Stomach smooth muscle (tissue), 2 donors: ENCODE measurements around the gene PARM1.

ENCODE experiments used
- H3K27ac ChIP-seq: one replicate; pipeline ENCODE4 v1.7.0; 2013; ENCODE audit warnings: mild to moderate bottlenecking, low read length, inconsistent platforms
- H3K27me3 ChIP-seq, 2 donors: one replicate each; pipeline ENCODE4 v1.7.0; 2013; ENCODE audit warnings: low read length in 2 of 2; ENCODE audit not compliant: insufficient read depth in 2 of 2, control insufficient read depth in 1 of 2
- H3K36me3 ChIP-seq, 2 donors: one replicate each; pipeline ENCODE4 v1.7.0; 2013; ENCODE audit warnings: low read length in 2 of 2; ENCODE audit not compliant: control insufficient read depth in 2 of 2, insufficient read depth in 2 of 2
- H3K4me1 ChIP-seq: one replicate; pipeline ENCODE4 v1.7.0; 2013; ENCODE audit warnings: low read length; ENCODE audit not compliant: control insufficient read depth, insufficient read depth
- H3K4me3 ChIP-seq, 2 donors: one replicate each; pipeline ENCODE4 v1.7.0; 2013; ENCODE audit warnings: low read length in 2 of 2
- H3K9ac ChIP-seq, 2 donors: one replicate each; pipeline ENCODE4 v1.7.0; 2013; ENCODE audit warnings: low read length in 2 of 2, mild to moderate bottlenecking in 1 of 2
- H3K9me3 ChIP-seq, 2 donors: one replicate each; pipeline ENCODE4 v1.7.0; 2013; ENCODE audit warnings: low read length in 2 of 2; ENCODE audit not compliant: control insufficient read depth in 2 of 2
- donor health status: healthy.
- donor health status: Pancreatic carcinoma.

PARM1 gene

DNA sequence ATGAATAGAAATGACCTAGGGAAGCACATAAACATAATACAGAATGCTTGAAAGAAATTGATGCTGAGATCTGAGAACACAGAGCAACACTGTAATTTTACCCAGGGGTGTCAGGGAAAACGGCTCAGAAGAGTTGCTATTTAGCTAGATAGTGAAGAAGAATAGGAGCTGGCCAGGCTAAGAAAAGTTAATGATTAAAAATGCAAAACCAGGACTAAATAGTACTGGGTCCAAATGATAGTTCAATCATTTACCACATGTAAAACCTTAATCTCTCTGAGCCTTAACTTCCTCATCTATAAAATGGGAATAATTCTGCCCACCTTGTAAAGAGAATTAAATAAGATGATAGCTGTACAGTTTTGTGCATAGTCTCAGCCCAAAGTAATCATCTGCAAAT, 97.1 kb downstream of the PARM1 start:
- Histone ChIP-seq H3K27ac (no peak overlapping the region), H3K9ac (no peak overlapping the region), H3K9me3 (no peaks in the 10 kb centered on the region), H3K4me3 (no peak overlapping the region), H3K4me1 (no peaks in the 10 kb centered on the region), H3K36me3 (no peaks in the 10 kb centered on the region), H3K27me3 (no peaks in the 10 kb centered on the region)

DNA sequence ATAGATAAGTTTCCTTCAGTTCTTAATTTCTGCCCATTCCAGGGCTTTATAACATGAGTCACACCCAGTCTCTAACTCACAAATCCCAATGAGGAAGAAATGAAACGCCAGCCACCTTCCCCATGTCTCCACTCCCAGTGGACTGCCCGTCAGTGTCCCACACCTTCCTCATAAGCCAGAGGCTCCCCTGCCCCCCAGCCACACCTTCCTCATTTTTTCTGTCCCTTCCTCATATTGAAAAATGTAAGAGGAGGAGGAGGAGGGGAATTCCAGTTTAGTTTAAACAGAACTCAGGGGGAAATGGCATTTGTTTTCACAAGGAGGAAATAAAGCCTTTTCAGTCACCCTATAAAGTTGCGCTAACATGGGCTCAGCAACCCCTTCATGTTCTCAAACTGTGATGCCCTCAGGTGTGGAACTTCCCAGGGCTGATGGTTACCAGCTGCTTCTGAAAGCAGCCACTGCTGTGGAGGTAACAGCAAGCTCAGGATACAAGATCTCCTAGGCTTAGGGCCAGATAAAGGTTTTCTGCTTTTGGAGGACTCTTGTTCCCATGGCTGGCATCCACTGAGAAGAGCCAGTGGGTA, 97.8 kb downstream of the PARM1 start:
- H3K36me3 ChIP-seq = no peaks in the 10 kb centered on the region
- no peak overlapping the region for H3K4me3 ChIP-seq
- H3K27ac ChIP-seq = no peak overlapping the region
- no peaks in the 10 kb centered on the region for H3K27me3 ChIP-seq
- H3K9ac ChIP-seq = no peak overlapping the region
- H3K4me1 ChIP-seq = no peaks in the 10 kb centered on the region
- no peaks in the 10 kb centered on the region for H3K9me3 ChIP-seq

DNA sequence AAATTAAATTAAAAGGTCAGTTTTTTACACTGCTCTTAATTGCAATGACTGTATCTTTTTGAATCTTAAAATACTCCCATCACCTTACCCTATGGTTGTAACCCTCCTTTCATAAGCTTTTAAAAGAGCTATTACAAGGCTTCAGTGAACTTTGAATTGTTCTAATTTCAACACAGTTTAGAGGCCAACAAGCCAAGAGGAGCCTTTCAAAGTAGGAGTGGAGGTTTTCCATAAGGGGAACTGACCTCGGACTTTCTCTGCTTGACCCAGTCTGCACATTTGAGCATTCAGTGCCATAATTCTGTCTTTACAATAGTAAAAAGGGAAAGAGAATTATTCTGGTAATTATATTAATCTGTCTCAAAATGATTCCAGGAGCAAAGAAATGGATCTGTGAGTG, 98.9 kb downstream of the PARM1 start:
- Histone ChIP-seq H3K36me3 (no peaks in the 10 kb centered on the region), H3K4me3 (no peak overlapping the region), H3K27me3 (no peaks in the 10 kb centered on the region), H3K9me3 (no peaks in the 10 kb centered on the region), H3K4me1 (no peaks in the 10 kb centered on the region), H3K27ac (no peak overlapping the region), H3K9ac (no peak overlapping the region)

DNA sequence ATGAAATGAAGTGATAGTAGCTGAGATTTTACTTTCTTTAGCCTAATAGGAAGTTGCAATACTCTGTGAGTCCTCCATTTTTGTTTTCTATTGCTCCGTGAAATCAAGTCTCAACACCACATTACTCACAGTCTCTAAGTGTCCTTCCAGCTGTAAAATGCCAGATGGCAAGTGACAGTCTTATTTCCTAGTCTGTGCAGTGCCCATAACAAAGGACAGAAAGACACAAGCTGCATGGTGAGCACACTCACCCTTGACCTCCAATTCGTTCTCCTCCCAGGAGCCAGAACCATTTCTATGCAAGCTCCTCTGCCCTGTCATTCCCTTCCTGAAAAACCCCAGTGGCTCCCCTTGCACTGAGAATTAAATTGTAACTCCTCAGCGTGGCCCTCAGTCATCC, 101.6 kb downstream of the PARM1 start:
- Histone ChIP-seq H3K9me3 (no peaks in the 10 kb centered on the region), H3K27me3 (no peaks in the 10 kb centered on the region)

DNA sequence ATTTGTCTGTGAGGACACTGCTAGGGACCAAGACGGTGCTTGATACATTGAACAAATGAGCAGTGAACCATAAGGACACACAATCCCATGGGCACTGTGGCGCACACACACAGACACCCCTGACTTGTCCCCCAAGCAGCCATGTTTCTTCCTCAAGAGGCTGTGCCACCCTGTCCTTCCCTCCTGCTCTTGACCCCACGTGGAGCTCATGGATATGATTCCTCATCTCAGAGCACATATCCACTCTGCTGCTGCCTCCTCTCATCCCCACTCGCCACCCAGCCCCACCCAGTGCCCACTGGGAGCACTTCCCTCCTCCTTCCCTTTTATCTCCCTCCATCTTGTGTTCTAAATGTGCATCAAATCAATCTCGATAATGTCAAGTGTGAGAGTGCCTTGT, 102.4 kb downstream of the PARM1 start:
- H3K4me3 ChIP-seq = no peak overlapping the region
- H3K27ac ChIP-seq = no peak overlapping the region
- no peaks in the 10 kb centered on the region for H3K36me3 ChIP-seq

More for the DNA sequence above, 101.6 kb downstream of the PARM1 start:
- Histone ChIP-seq H3K9ac (no peak overlapping the region), H3K4me1 (no peaks in the 10 kb centered on the region), H3K4me3 (no peak overlapping the region), H3K27ac (no peak overlapping the region), H3K36me3 (no peaks in the 10 kb centered on the region)

DNA sequence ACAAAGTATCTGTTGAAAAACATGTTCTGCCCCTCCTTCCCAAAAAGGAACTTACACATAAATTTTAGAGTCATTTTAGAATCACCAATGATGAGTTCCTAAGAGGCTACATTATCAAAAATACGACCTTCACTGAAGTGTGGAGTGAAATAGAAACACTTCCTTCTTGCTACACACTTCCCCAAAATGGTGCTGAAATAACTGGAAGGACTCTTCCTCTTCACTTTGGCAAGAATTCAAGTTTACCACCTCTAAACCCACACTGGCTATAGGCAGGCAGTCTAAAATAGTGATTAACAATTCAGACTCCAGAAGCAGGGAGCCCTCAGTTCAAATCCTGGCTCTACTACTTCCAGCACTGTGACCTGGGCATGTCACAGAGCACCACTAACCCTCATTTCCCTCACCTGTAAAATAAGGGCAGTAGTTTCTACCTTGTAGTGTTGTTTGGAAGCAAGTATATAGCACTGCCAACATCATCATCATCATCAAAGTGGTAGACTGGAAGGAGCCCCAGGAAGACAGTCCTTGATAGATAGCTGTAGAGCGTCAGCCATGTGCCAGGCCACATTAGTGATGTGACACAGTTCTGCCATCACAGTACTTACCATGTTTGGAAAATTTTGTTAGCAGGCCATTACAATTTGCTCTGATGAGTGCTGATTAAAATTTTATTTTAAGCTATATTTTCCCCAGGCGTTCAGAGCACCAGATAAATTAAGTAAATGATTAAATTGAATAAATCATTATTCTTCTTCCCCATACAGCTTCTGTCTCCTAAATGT, 103.3 kb downstream of the PARM1 start:
- Histone ChIP-seq H3K4me1 (no peaks in the 10 kb centered on the region), H3K27me3 (no peaks in the 10 kb centered on the region), H3K9me3 (no peaks in the 10 kb centered on the region), H3K27ac (no peak overlapping the region), H3K36me3 (no peaks in the 10 kb centered on the region), H3K4me3 (no peak overlapping the region), H3K9ac (no peak overlapping the region)

More for the DNA sequence above, 102.4 kb downstream of the PARM1 start:
- no peak overlapping the region for H3K9ac ChIP-seq
- H3K9me3 ChIP-seq = no peaks in the 10 kb centered on the region
- no peaks in the 10 kb centered on the region for H3K27me3 ChIP-seq
- H3K4me1 ChIP-seq = no peaks in the 10 kb centered on the region

DNA sequence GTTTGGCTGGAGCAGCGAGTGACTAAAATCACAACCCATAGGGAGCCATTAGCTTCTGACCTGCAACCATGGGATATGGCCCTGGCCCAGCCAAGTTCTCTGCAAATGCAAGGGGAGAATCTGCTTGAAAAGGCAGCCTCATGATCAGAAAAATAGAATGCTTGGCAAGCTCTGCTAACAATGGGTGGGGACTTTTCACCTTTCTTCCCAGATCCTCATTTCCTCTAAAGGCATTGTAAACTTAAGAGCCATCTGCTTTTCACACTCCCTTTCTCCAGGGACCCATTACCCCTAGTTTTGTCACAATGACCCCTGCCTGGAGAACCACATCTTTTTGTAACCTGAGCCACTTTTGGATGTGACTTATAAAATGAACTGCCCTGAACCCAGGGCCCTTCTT, 104.3 kb downstream of the PARM1 start:
- Histone ChIP-seq H3K9ac (no peak overlapping the region), H3K4me3 (no peak overlapping the region), H3K27ac (no peak overlapping the region), H3K36me3 (no peaks in the 10 kb centered on the region), H3K27me3 (no peaks in the 10 kb centered on the region), H3K4me1 (no peaks in the 10 kb centered on the region), H3K9me3 (no peaks in the 10 kb centered on the region)

DNA sequence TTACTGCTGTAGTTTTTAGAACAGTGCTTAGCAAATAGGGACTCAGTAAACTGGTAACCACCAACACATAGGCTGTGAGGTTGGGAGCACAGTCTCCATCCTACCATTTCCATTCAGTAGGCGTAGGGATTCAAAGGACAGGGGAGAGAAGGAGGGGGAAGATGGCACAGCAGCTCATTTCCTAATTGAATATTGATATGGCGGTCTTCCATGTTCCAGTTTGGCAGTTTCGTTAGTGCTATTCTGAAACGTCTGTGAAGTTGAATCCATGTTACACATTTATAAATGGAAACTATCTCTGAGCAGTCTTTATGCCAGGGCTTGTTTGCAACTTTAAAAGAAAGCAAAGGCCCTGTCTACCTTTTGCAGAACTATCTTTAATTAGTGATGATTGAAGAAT, 105.5 kb downstream of the PARM1 start:
- Histone ChIP-seq H3K36me3 (no peaks in the 10 kb centered on the region), H3K27me3 (no peaks in the 10 kb centered on the region), H3K4me1 (no peaks in the 10 kb centered on the region), H3K4me3 (no peak overlapping the region), H3K9ac (no peak overlapping the region), H3K27ac (no peak overlapping the region), H3K9me3 (no peaks in the 10 kb centered on the region)

DNA sequence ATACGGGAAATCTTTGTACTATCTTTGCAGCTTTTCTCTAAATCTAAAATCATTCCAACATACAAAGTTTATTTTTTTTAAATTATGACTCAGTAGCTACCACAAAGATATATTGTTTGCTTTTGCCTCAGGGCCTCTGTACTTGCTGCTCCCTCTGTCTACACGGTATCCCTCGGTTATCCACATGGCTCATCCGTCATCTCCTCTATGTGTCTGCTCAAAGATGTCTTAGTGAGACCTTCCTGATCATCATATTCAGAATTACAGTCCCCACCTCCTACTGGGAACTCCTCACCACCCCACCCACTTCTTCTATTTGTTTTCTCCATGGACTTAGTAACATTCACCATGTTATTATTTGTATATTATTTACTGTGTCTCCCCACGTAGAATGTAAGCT, 107.8 kb downstream of the PARM1 start:
- Histone ChIP-seq H3K4me1 (no peaks in the 10 kb centered on the region), H3K27ac (no peak overlapping the region), H3K9ac (no peak overlapping the region), H3K36me3 (no peaks in the 10 kb centered on the region), H3K9me3 (no peaks in the 10 kb centered on the region), H3K27me3 (no peaks in the 10 kb centered on the region), H3K4me3 (no peak overlapping the region)

DNA sequence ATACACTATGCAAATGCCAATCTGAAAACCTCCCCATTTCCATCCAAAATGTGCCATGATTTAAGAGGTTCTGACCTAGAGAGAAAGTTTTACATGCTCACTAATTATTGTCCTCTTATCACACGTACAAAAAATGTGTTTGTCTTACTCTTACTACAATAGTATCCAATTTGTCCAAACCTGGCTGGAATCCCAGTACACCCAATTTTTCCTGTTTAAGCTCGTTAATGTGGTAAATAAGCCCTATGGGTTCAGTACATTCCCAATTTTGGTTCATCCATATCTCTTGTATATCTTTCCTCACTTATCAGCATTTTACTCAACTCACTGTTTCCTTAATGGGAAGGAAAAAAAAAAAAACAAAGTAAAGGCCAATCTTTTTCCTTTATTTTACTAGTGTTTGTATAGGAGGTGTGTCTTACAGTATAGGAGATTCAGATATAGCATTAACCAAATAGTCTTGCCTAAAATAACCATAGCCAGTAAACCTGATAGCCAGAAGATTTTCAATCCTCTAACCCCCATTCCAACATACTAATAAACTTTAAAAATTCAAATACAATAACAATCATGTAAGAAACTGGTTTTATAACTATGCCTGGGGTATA, 109.8 kb downstream of the PARM1 start:
- Histone ChIP-seq H3K4me1 (no peaks in the 10 kb centered on the region), H3K9me3 (no peaks in the 10 kb centered on the region), H3K4me3 (no peak overlapping the region), H3K36me3 (no peaks in the 10 kb centered on the region), H3K27me3 (no peaks in the 10 kb centered on the region), H3K27ac (no peak overlapping the region), H3K9ac (no peak overlapping the region)

DNA sequence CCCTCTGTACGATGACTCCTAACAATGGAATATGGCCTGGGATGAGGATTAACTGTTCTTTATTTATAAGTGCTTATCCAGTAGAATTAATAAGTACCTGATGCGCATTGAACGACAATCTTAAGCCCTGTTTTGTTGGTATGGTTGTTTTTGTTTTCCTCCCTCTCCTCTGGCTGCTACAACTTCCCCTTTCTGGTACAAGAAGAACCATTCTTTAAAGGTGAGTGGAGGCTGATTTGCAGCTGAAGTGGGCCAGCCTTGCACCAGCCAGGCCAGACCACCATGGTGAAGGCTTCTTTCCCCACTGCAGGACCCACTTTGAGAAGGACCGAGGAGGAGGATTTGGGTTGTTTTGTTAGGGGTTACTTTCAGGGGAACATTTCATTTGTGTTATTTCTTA, 113.3 kb downstream of the PARM1 start:
- Histone ChIP-seq H3K36me3 (no peaks in the 10 kb centered on the region), H3K4me3 (no peak overlapping the region), H3K9ac (no peak overlapping the region), H3K27me3 (no peaks in the 10 kb centered on the region), H3K9me3 (no peaks in the 10 kb centered on the region), H3K27ac (no peak overlapping the region), H3K4me1 (no peaks in the 10 kb centered on the region)
